ENCODE results near the gene E2F4. TPM values are rescaled to one million over a fixed set of nuclear protein-coding genes. Genes with fewer than 3 reads are reported as not detected.

E2F4 gene
- total and polyA plus RNA-seq, 2 of the 8 experiments (the other 6 are each of a cell fraction or from before 2014, with no cell fraction given): 79.9 to 157 TPM

- no peak for TF ChIP-seq SAP30 (IDR thresholded peaks at IDR 0.05; ENCODE audit: insufficient read depth, insufficient replicate concordance, low read length)
- TF ChIP-seq USF2 (IDR thresholded peaks at IDR 0.05; ENCODE audit: low read length): no peak
- TF ChIP-seq SIRT6 (IDR thresholded peaks at IDR 0.05; ENCODE audit: low read length): no peak
- no peak for TF ChIP-seq JUN (IDR thresholded peaks at IDR 0.05; ENCODE audit: low read depth, low read length)
- TF ChIP-seq RNF2 (IDR thresholded peaks at IDR 0.05; ENCODE audit: borderline replicate concordance, low read depth, low read length, missing control alignments, poor library complexity, severe bottlenecking): no peak
- TF ChIP-seq EZH2 (IDR thresholded peaks at IDR 0.05; ENCODE audit: low read depth, low read length, severe bottlenecking): no peak
- no peak for TF ChIP-seq EGR1 (IDR thresholded peaks at IDR 0.05; ENCODE audit: borderline replicate concordance, low read depth, low read length)
- TF ChIP-seq MAFK (IDR thresholded peaks at IDR 0.05; ENCODE audit: low read depth, low read length): no peak
- TF ChIP-seq ZNF274 (IDR thresholded peaks at IDR 0.05; ENCODE audit: borderline replicate concordance, extremely low read depth, low read length): no peak
- no peak for TF ChIP-seq PHF8 (conservative IDR thresholded peaks at IDR 0.05; ENCODE audit: low read depth, low read length)
- Histone ChIP-seq H2BK12ac (ENCODE audit: low read depth, low read length) (no peak overlapping the region), H4K8ac (ENCODE audit: extremely low read depth, insufficient read depth, low read length) (no peak overlapping the region), H3K4me1 (replicated peaks in 1 of 4; ENCODE audit: control insufficient read depth in 3 of 4, insufficient read depth in 4 of 4, low read length in 3 of 4) (peaks cover 0 to 16% (median 12%) of the 10 kb centered on the region in 4 experiments; a peak in 6 of 7 replicates), H2AK5ac (ENCODE audit: low read depth, low read length) (no peak overlapping the region), H3K14ac (ENCODE audit: insufficient read length) (no peak overlapping the region), H3K79me2 (ENCODE audit: control insufficient read depth in 1 of 2, insufficient read depth in 2 of 2, low read length in 2 of 2) (peaks cover 8 to 13% of the 10 kb centered on the region in 2 experiments), H3K27ac (ENCODE audit: low read depth, low read length) (no peak overlapping the region), H3K18ac (ENCODE audit: extremely low read depth, low read length) (no peak overlapping the region), H3K56ac (replicated peaks; ENCODE audit: insufficient read length, low read depth, low read length) (no peak overlapping the region), H2BK15ac (ENCODE audit: low read length) (no peak overlapping the region), H3K36me3 (ENCODE audit: control insufficient read depth in 2 of 4, insufficient read depth in 4 of 4, low read length in 3 of 4) (no peaks in the 10 kb centered on the region; a peak in 1 of 8 replicates), H3K4me2 (ENCODE audit: insufficient read depth in 1 of 2, low read depth in 2 of 2, low read length in 2 of 2) (no peak overlapping the region), H2BK20ac (ENCODE audit: low read length) (0 out of 2 replicates have a peak overlapping the region, but pooled peaks have one; percentile 34), H3K4me3 (ENCODE audit: extremely low read depth in 1 of 4, insufficient read depth in 2 of 4, low read depth in 3 of 4, low read length in 4 of 4) (no peak overlapping the region), H3K79me1 (ENCODE audit: low read depth, low read length) (peaks cover 8% of the 10 kb centered on the region), H3K9me3 (ENCODE audit: insufficient read depth in 2 of 2, low read depth in 1 of 2, low read length in 1 of 2) (no peaks in the 10 kb centered on the region), H3K9ac (replicated peaks in 1 of 4; ENCODE audit: extremely low read depth in 1 of 4, low read depth in 3 of 4, low read length in 3 of 4) (no peak overlapping the region), H2AFZ (ENCODE audit: low read length) (no peak overlapping the region), H4K91ac (replicated peaks; ENCODE audit: insufficient read length, low read length) (no peak overlapping the region), H3K23ac (ENCODE audit: insufficient read length) (no peak overlapping the region), H3K4ac (replicated peaks; ENCODE audit: insufficient read length, low read depth, low read length) (no peak overlapping the region), H2BK120ac (replicated peaks; ENCODE audit: low read depth, low read length) (no peak overlapping the region), H3K27me3 (replicated peaks in 1 of 4; ENCODE audit: control insufficient read depth in 3 of 4, extremely low read depth in 1 of 4, insufficient read depth in 3 of 4, low read length in 3 of 4) (peaks cover 8 to 32% (median 19%) of the 10 kb centered on the region in 4 experiments), H3K23me2 (ENCODE audit: low read depth, low read length) (peaks cover 19% of the 10 kb centered on the region), H2BK5ac (ENCODE audit: low read depth, low read length) (no peak overlapping the region), H4K5ac (ENCODE audit: insufficient read length, low read depth, low read length) (no peak overlapping the region), H4K20me1 (replicated peaks in 1 of 2; ENCODE audit: control insufficient read depth in 1 of 2, insufficient read depth in 2 of 2, low read length in 2 of 2) (peaks cover 5 to 22% of the 10 kb centered on the region in 2 experiments)
- 82% methylated on average over 4 of the region's 4 CpGs; no CpG with 5 or more reads in 1 of the 2 experiments for WGBS, 2 experiments (ENCODE audit: extremely low coverage in 1 of 2, insufficient coverage in 1 of 2, insufficient read length in 1 of 2, insufficient replicate concordance in 2 of 2, low coverage in 1 of 2, low lambda C conversion rate in 2 of 2, missing lambda C conversion rate in 1 of 2)
- ChIA-PET POLR2A (ENCODE audit: partially characterized antibody) (interaction anchor here (0.9 kb wide), 2 partner anchors 37 to 58 kb away, joined by 3 read pairs; partner anchors contain the start of gene B3GNT9), CTCF (ENCODE audit: partially characterized antibody) (interaction anchor here (1.1 to 9.3 kb wide), 6 partner anchors 12 to 756 kb away, joined by 3 to 151 read pairs (median 41); partner anchors contain the start of genes ELMO3, FBXL8, HSF4 and LCAT)
- DNase-seq (ENCODE audit: low read depth in 1 of 2, low spot score in 2 of 2) (no peak), FAIRE-seq (no peak)
These were observed 3.6 kb upstream of the E2F4 start for GRCh38 chr16:67188323-67188722.
